HEK293 (cell line): ENCODE measurements around the gene SET.

Source experiments
- CTCF ChIP-seq: fragments of 450-650 bp; formaldehyde crosslinking; IDR thresholded peaks from 2 replicates; pipeline ENCODE4 v1.5.1; 2016; ENCODE audit warnings: missing biosample characterization, missing genetic modification characterization
- EGR2 ChIP-seq: fragments of 450-650 bp; formaldehyde crosslinking; IDR thresholded peaks from 2 replicates; pipeline ENCODE4 v1.5.1; 2016; ENCODE audit warnings: low read depth, missing biosample characterization, missing genetic modification characterization
- MZF1 ChIP-seq: fragments of 450-650 bp; formaldehyde crosslinking; IDR thresholded peaks from 2 replicates; pipeline ENCODE4 v1.5.1; 2017; ENCODE audit warnings: missing biosample characterization, missing genetic modification characterization, borderline replicate concordance
- PBX3 ChIP-seq: sonication (generic); formaldehyde crosslinking; IDR thresholded peaks from 2 replicates; pipeline ENCODE4 v1.8.1; 2022; ENCODE audit warnings: mild to moderate bottlenecking, moderate library complexity, missing genetic modification reagents
- ZBTB6 ChIP-seq: fragments of 450-650 bp; formaldehyde crosslinking; IDR thresholded peaks from 2 replicates; pipeline ENCODE4 v1.5.1; 2017; ENCODE audit warnings: missing biosample characterization, missing genetic modification characterization
- ZNF138 ChIP-seq: fragments of 450-650 bp; formaldehyde crosslinking; IDR thresholded peaks from 2 replicates; pipeline ENCODE4 v1.5.1; 2016; ENCODE audit warnings: missing biosample characterization, missing genetic modification characterization, borderline replicate concordance
- TF ChIP-seq, protein P1 (sequence below): fragments of 450-650 bp; formaldehyde crosslinking; IDR thresholded peaks from 2 replicates; pipeline ENCODE4 v1.5.1; 2016; ENCODE audit warnings: missing biosample characterization, missing genetic modification characterization, low read depth

DNA sequence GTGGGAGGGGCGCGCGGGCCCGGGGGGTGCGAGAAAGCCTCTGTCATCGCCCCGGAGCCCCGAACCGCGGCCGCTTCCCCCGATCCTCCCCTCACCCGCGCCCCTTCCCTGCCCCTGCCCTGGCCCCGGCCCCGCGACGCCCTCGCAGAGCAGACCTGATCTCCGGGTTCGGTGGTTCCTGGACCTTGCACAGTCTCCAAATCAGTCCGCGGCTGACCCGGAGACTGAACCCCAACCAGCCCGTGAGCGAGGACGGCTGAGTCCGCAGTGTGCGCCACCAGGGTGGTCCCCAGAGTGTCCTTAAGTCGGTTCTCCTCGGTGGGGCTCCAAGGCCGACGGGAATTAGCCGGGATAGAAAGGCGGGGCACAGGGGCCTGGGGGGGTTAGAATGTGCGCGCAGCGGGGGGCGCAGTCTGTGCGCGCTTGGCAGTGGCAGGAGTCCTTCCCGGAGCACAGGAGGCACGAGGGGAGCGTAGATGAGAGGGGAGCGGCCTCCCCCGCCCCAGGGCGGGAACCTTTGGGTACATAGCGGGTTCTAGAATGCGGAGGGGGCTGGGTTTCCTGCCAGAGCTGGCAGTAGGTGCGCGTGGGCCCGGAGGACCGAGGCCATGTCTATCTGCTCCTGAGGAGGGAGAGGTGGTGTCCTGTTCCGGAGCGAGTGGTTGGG, 14.1 kb downstream of the SET start:
- TF ChIP-seq ZBTB6 (tag by site-specific recombination) (no peak; the same call in 1 of the 2 replicates), MZF1 (tag by site-specific recombination) (no peak), EGR2 (tag by site-specific recombination) (peak; percentile 81), CTCF (tag by site-specific recombination) (no peak), ZNF138 (tag by site-specific recombination) (no peak), PBX3 (CRISPR knock-in tag) (no peak)
- TF ChIP-seq, protein P1, sequence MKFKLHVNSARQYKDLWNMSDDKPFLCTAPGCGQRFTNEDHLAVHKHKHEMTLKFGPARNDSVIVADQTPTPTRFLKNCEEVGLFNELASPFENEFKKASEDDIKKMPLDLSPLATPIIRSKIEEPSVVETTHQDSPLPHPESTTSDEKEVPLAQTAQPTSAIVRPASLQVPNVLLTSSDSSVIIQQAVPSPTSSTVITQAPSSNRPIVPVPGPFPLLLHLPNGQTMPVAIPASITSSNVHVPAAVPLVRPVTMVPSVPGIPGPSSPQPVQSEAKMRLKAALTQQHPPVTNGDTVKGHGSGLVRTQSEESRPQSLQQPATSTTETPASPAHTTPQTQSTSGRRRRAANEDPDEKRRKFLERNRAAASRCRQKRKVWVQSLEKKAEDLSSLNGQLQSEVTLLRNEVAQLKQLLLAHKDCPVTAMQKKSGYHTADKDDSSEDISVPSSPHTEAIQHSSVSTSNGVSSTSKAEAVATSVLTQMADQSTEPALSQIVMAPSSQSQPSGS (tag by site-specific recombination): no peak
